HG03135 (cell line): Measurements from ENCODE around the gene HPS6.

Source experiments
- ATAC-seq: cut with Tn5 transposase; IDR thresholded peaks from one replicate; pipeline ENCODE4 v1.9.1; 2021; ENCODE audit warnings: mild to moderate bottlenecking, moderate library complexity; ENCODE audit not compliant: unreplicated experiment

Gene HPS6

DNA sequence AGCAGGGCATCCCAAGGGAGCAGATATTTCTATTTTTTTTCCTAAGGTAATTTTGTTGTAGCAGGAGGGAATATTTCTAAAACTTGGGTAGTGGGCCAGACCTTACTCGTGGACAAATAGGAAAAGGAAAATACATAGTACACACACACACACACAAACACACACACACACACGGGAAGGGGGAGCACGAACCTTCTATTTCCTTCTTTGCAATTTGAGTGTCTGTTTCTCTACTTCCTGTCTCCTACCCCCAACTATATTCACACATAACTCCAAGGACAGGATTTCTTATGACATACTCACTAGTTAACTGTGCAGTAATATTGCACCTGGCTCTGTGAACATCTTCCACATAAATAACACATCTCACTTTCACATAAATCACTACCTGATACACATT lies 50.6 kb downstream of the HPS6 start:
- no peak for ATAC-seq

DNA sequence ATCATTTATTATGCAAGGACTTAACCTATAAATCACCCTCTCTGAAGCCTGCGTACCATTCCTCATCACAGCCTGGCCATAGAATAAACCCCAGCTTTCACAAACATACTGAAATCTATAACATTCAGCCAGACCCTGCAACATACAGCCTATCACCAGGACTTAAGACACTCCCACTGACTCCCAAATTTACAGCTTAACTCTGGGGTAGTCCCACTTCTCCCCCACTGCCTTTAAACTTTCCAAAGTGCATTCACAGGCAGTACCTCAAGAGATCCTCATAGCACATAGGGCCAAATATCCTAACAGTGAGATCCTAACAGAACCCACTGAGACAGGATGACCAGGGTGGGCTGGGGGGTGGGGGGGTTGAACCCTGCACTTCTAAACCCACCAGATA lies 51.5 kb downstream of the HPS6 start:
- ATAC-seq = no peak
